Endothelial cell of umbilical vein (primary cell): ENCODE measurements around the gene PAX6.

Experiments used
- CTCF ChIP-seq, 2 donors: IDR thresholded peaks; 1 replicate in 1 of 2; 2 replicates in 1 of 2; pipeline ENCODE4 v1.5.1; 2011; ENCODE audit warnings: low read length in 2 of 2, mild to moderate bottlenecking in 2 of 2, moderate library complexity in 2 of 2, control low read depth in 1 of 2, inconsistent platforms in 1 of 2, low read depth in 1 of 2; ENCODE audit not compliant: insufficient read depth in 1 of 2; ENCODE audit errors: extremely low read depth in 1 of 2
- EZH2 ChIP-seq: IDR thresholded peaks from 2 replicates; pipeline ENCODE4 v1.6.1; 2012; ENCODE audit warnings: borderline replicate concordance, low read depth, mild to moderate bottlenecking, moderate library complexity, low read length, inconsistent platforms; ENCODE audit not compliant: severe bottlenecking
- GATA2 ChIP-seq: IDR thresholded peaks from 2 replicates; pipeline ENCODE4 v1.7.0; 2011; ENCODE audit warnings: low read depth, mild to moderate bottlenecking, moderate library complexity, mixed read lengths, low read length; ENCODE audit not compliant: insufficient read length, insufficient read depth
- MAX ChIP-seq: IDR thresholded peaks from 2 replicates; pipeline ENCODE4 v1.6.1; 2011; ENCODE audit not compliant: insufficient read depth, insufficient read length
- POLR2A ChIP-seq: IDR thresholded peaks from 2 replicates; pipeline ENCODE4 v1.6.1; 2012; ENCODE audit warnings: low read depth, mild to moderate bottlenecking, control low read depth, low read length
- POLR2AphosphoS5 ChIP-seq: IDR thresholded peaks from 2 replicates; pipeline ENCODE4 v1.6.1; 2012; ENCODE audit warnings: low read depth, mild to moderate bottlenecking, control low read depth, low read length, moderate library complexity; ENCODE audit not compliant: insufficient read depth

DNA sequence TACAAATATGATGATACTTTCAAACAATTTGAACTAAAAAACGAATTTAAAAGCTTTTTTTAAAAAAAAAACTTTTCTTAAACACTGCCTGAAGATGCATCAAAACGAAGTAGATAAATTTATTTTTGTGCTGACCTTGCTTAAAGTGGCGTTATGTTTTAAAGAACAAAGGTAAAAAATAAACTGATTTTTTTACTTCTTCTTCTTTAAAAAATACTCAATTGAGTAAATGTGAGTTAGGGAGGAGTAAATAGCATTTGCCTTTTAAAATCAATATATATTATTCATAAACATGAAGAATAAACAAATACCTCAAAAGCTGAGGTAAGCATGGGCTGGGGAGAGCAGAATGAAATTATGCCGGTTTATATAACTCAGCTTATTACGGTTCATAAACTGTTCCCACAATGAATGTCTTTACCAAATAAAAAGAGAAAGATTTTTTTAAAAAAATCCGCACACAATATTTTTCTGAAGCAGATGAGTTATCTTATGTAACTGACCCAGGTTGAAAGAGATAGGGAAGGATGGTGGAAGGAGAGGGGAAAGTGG is 9.0 kb downstream of the PAX6 start:
- TF ChIP-seq CTCF (IDR thresholded peaks at IDR 0.05; ENCODE audit: extremely low read depth in 1 of 2, insufficient read depth in 1 of 2, low read depth in 1 of 2, low read length in 2 of 2) (no peak), EZH2 (no peak), POLR2AphosphoS5 (no peak), POLR2A (no peak), MAX (no peak), GATA2 (no peak)
